CD14-positive monocyte (primary cell): Measurements from ENCODE around the gene TNNT3. TPM values are rescaled to one million over a fixed set of nuclear protein-coding genes. Genes with fewer than 3 reads are reported as not detected.

Experiments used
- DNase-seq, 3 donors: peaks; one replicate each; pipeline ENCODE4 v3.0.0-alpha.2; 2011 to 2022
- H2AFZ ChIP-seq: 2 replicates; pipeline ENCODE4 v1.6.0; 2012; ENCODE audit warnings: mild to moderate bottlenecking, low read depth, low read length, inconsistent platforms; ENCODE audit not compliant: insufficient read depth, poor library complexity, severe bottlenecking
- H3K27ac ChIP-seq, 2 donors: 1 replicate in 1 of 2; 2 replicates in 1 of 2; pipeline ENCODE4 v1.5.1; 2012 to 2013; ENCODE audit warnings: low read length in 2 of 2, control low read depth in 1 of 2, inconsistent platforms in 1 of 2, low read depth in 1 of 2, mild to moderate bottlenecking in 1 of 2
- H3K27me3 ChIP-seq, 2 donors: one replicate each; pipeline versions ENCODE4 v1.6.0 to v1.6.1; 2011 to 2013; ENCODE audit warnings: low read length in 2 of 2; ENCODE audit not compliant: control insufficient read depth in 2 of 2, insufficient read depth in 2 of 2
- H3K36me3 ChIP-seq, 2 donors: replicated peaks in 1 of 2; 1 replicate in 1 of 2; 2 replicates in 1 of 2; pipeline versions ENCODE4 v1.5.1 to v1.6.1; 2012 to 2013; ENCODE audit warnings: low read length in 2 of 2, control low read depth in 1 of 2, inconsistent platforms in 1 of 2, mild to moderate bottlenecking in 1 of 2; ENCODE audit not compliant: insufficient read depth in 2 of 2, control insufficient read depth in 1 of 2
- H3K4me1 ChIP-seq, 2 donors: 1 replicate in 1 of 2; 2 replicates in 1 of 2; pipeline versions ENCODE4 v1.5.1 to v1.6.1; 2012 to 2013; ENCODE audit warnings: low read length in 2 of 2, control low read depth in 1 of 2, inconsistent platforms in 1 of 2, mild to moderate bottlenecking in 1 of 2, moderate library complexity in 1 of 2; ENCODE audit not compliant: insufficient read depth in 2 of 2, control insufficient read depth in 1 of 2
- H3K4me2 ChIP-seq: replicated peaks from 2 replicates; pipeline ENCODE3; 2012; ENCODE audit warnings: low read length, moderate library complexity, mild to moderate bottlenecking; ENCODE audit not compliant: poor library complexity, severe bottlenecking; ENCODE audit errors: extremely low read depth
- H3K4me3 ChIP-seq, 3 experiments: fragments of 200-600 bp in 1 of 3; sonication (generic) in 1 of 3; replicated peaks in 1 of 3; 1 replicate in 2 of 3; 2 replicates in 1 of 3; pipeline ENCODE4 v1.5.1; 2011 to 2013; ENCODE audit warnings: low read length in 3 of 3, mild to moderate bottlenecking in 3 of 3, control low read depth in 2 of 3, low read depth in 2 of 3, inconsistent platforms in 1 of 3, moderate library complexity in 1 of 3
- H3K79me2 ChIP-seq: 2 replicates; pipeline ENCODE4 v1.6.0; 2012; ENCODE audit warnings: mild to moderate bottlenecking, control low read depth, inconsistent platforms, low read length, moderate library complexity; ENCODE audit not compliant: insufficient read depth
- H3K9ac ChIP-seq: 2 replicates; pipeline ENCODE4 v1.6.0; 2017; ENCODE audit warnings: low read length, mild to moderate bottlenecking; ENCODE audit not compliant: insufficient read depth, poor library complexity, severe bottlenecking
- H3K9me3 ChIP-seq, 2 donors: replicated peaks in 1 of 2; 1 replicate in 1 of 2; 2 replicates in 1 of 2; pipeline versions ENCODE4 v1.5.1 to v1.6.1; 2012 to 2013; ENCODE audit warnings: low read length in 2 of 2, control low read depth in 1 of 2; ENCODE audit not compliant: control insufficient read depth in 1 of 2, insufficient read depth in 1 of 2
- H4K20me1 ChIP-seq: 2 replicates; pipeline ENCODE4 v1.6.0; 2012; ENCODE audit warnings: mild to moderate bottlenecking, low read length, control low read depth, moderate library complexity; ENCODE audit not compliant: insufficient read depth
- H3K27ac Mint-ChIP-seq, 7 donors: one replicate each; pipeline ENCODE4 v1.8.0; 2020; ENCODE audit warnings: mild to moderate bottlenecking in 7 of 7, mixed read lengths in 7 of 7, moderate library complexity in 6 of 7, inconsistent platforms in 2 of 7
- H3K27me3 Mint-ChIP-seq, 3 donors: one replicate each; pipeline ENCODE4 v1.8.0; 2021 to 2022; ENCODE audit warnings: low read depth in 3 of 3, mild to moderate bottlenecking in 3 of 3, mixed read lengths in 3 of 3, moderate library complexity in 3 of 3, inconsistent platforms in 1 of 3
- H3K36me3 Mint-ChIP-seq, 2 donors: one replicate each; pipeline ENCODE4 v1.8.0; 2020; ENCODE audit warnings: mixed read lengths in 2 of 2, inconsistent platforms in 1 of 2, mild to moderate bottlenecking in 1 of 2
- H3K4me1 Mint-ChIP-seq: one replicate; pipeline ENCODE4 v1.8.0; 2020; ENCODE audit warnings: mild to moderate bottlenecking, mixed read lengths
- H3K4me3 Mint-ChIP-seq, 2 donors: one replicate each; pipeline ENCODE4 v1.8.0; 2020; ENCODE audit warnings: mild to moderate bottlenecking in 2 of 2, mixed read lengths in 2 of 2, moderate library complexity in 1 of 2
- H3K9me3 Mint-ChIP-seq, 7 donors: one replicate each; pipeline ENCODE4 v1.8.0; 2020 to 2022; ENCODE audit warnings: mixed read lengths in 7 of 7, mild to moderate bottlenecking in 6 of 7, moderate library complexity in 6 of 7, inconsistent platforms in 2 of 7
- WGBS: methylation state at CpG from one replicate; pipeline ENCODE4 v1.1.5; 2013; ENCODE audit warnings: missing lambda C conversion rate; ENCODE audit not compliant: insufficient coverage; 5-methylcytosine and 5-hydroxymethylcytosine counted together
- intact Hi-C, 2 donors: fragments of 100-400 bp; cut with micrococcal nuclease; formaldehyde crosslinking; loops; one replicate each; pipeline versions ENCODE4 v1.15.0 to v1.15.1; 2023
- polyA minus RNA-seq: library from RNA; depleted of rRNA, polyadenylated mRNA; stranded (reverse); fragments of >200 nt; gene quantifications from 2 replicates; pipeline ENCODE4 v1.2.3, GENCODE V29; 2012
- polyA plus RNA-seq, 3 donors: library from polyadenylated mRNA; depleted of rRNA in 1 of 3; unstranded in 2 of 3; stranded (reverse) in 1 of 3; fragments of 300-500 nt in 2 of 3; fragments of >200 nt in 1 of 3; fragmentation: Illumina TruSeq in 2 of 3; gene quantifications; 1 replicate in 2 of 3; 2 replicates in 1 of 3; pipeline ENCODE4 v1.2.3, GENCODE V29; 2012 to 2021
- total RNA-seq, 12 experiments: library from RNA in 1 of 12; stranded (reverse) in 1 of 12; fragments of 120-200 nt in 1 of 12; gene quantifications; one replicate each; pipeline ENCODE4 v1.2.4 and lab custom pipeline; 2013 to 2026; ENCODE audit warnings: mixed read lengths in 6 of 12, inconsistent platforms in 1 of 12
- TF ChIP-seq, protein P1 (sequence below): fragments of 200-600 bp; IDR thresholded peaks from one replicate; pipeline ENCODE4 v1.8.0; 2022; ENCODE audit warnings: antibody characterized with exemption, mild to moderate bottlenecking

The TNNT3 gene
- total RNA-seq (2013), result 1.6 TPM
- polyA plus RNA-seq (1 to 10 TPM in 1 of 3 donors, not detected in 2; 1.4 TPM), polyA minus RNA-seq (0.83 and 0.88 TPM in 2 replicates), total RNA-seq (lab: John Stamatoyannopoulos, UW) (0.69 to 10.5 (median 3.2) reads per million in 11 experiments)

DNA sequence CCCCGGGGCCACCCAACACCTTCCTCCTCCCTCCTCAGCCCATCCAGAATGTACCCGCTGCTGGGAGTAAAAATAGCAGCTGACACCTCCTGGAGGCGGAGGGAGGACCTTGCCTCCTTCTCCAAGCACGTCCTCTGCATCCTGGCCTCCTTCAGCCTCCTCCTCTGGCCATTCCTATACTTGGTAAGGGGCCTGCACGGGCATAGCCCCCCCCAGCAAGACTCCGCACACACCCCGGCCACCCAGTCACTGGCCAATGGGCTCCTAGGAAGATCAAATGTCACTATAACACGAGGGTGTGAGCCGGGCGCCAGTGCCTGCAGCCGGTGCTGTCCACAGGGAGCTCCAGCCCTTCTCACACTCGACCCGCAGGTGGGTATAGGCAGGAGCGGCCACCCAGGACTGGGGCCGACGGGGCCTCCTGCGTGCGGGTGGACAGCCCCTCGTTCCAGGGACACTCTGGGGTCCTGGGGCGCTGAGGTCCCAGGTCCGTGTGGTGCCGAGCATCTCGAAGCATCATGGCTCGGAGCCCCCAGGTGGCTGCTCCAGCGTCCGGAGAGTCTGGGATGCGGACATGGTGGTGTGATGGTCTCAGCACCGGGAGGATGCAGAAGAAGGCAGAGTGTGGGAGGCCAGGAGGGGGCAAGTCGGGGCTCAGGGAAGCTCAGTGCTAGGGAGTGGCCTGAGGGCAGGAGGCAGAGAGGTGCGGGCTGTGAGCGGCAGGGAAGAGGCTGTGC is at the start of gene TNNT3:
TNNT3 (plus strand) TSS at position 313 of the 737 bp plus-strand sequence. CDS start 3,172 bp downstream, outside the sequence.
- Mint-ChIP-seq H3K27me3 (peaks cover 6 to 7% (median 6%) of the 10 kb centered on the region in 3 donors), H3K27ac (no peak within 1 kb of the TSS), H3K9me3 (peaks cover 0 to 5% (median 0%) of the 10 kb centered on the region in 7 donors), H3K4me1 (peaks cover 2% of the 10 kb centered on the region), H3K4me3 (no peak within 1 kb of the TSS), H3K36me3 (no peaks in the 10 kb centered on the region)
- H3K36me3 ChIP-seq, result no peaks in the 10 kb centered on the region
- DNase-seq, result no peak
- H3K9ac ChIP-seq, result no peak within 1 kb of the TSS
- intact Hi-C loops, result loop anchor here (5.0 to 10.0 kb wide), 5 partner anchors 37 to 235 kb away; partner anchors contain the start of genes KRTAP5-6 (in 1 of the 2), SYT8 (in 1 of the 2) and TNNI2 (in 1 of the 2)
- no peaks in the 10 kb centered on the region for H3K4me1 ChIP-seq
- H3K4me3 ChIP-seq, result no peak within 1 kb of the TSS
- 91% methylated on average over 27 of the region's 31 CpGs for WGBS
- H4K20me1 ChIP-seq, result peaks cover 25% of the 10 kb centered on the region
- no peaks in the 10 kb centered on the region for H3K27me3 ChIP-seq
- no peak within 1 kb of the TSS for H3K4me2 ChIP-seq
- no peaks in the 10 kb centered on the region for H3K79me2 ChIP-seq
- H3K27ac ChIP-seq, result no peak within 1 kb of the TSS
- H3K9me3 ChIP-seq, result no peaks in the 10 kb centered on the region
- H2AFZ ChIP-seq, result no peak within 1 kb of the TSS
- TF ChIP-seq, protein P1, sequence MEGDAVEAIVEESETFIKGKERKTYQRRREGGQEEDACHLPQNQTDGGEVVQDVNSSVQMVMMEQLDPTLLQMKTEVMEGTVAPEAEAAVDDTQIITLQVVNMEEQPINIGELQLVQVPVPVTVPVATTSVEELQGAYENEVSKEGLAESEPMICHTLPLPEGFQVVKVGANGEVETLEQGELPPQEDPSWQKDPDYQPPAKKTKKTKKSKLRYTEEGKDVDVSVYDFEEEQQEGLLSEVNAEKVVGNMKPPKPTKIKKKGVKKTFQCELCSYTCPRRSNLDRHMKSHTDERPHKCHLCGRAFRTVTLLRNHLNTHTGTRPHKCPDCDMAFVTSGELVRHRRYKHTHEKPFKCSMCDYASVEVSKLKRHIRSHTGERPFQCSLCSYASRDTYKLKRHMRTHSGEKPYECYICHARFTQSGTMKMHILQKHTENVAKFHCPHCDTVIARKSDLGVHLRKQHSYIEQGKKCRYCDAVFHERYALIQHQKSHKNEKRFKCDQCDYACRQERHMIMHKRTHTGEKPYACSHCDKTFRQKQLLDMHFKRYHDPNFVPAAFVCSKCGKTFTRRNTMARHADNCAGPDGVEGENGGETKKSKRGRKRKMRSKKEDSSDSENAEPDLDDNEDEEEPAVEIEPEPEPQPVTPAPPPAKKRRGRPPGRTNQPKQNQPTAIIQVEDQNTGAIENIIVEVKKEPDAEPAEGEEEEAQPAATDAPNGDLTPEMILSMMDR, result no peak

DNA sequence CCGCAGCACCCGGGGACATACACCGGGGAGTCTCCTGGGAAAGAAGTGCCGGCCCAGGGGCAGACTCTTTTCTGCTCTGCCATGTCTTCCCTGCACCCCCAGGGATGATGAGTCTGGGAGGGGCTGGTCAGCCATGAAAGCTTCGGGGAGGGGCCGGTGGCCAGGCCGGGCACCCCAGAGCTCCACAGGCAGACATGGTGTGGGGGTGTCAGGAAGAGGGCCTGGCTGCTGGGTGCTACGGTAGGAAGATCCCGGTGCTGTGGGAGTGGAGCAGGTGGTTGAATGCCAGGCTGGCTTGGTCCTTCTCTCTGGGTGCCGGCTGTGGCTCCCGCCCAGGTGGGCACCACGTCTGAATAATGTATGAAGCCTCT is 49.2 kb upstream of the TNNT3 start:
- H4K20me1 ChIP-seq, result peaks cover 98% of the 10 kb centered on the region

More for the DNA sequence above, 49.2 kb upstream of the TNNT3 start:
- H3K4me2 ChIP-seq, result no peak overlapping the region
- H3K9me3 ChIP-seq, result no peaks in the 10 kb centered on the region
- TF ChIP-seq, protein P1, result no peak
- Mint-ChIP-seq H3K27ac (peak overlapping the region in 1 of 7 donors; percentile 79), H3K36me3 (peaks cover 55 to 69% of the 10 kb centered on the region in 2 donors), H3K4me1 (peaks cover 46% of the 10 kb centered on the region), H3K9me3 (peaks cover 0 to 2% (median 0%) of the 10 kb centered on the region in 7 donors), H3K4me3 (no peak overlapping the region), H3K27me3 (peaks cover 1 to 9% (median 4%) of the 10 kb centered on the region in 3 donors)
- no peak overlapping the region for H3K27ac ChIP-seq
- no peak overlapping the region for H3K9ac ChIP-seq
- no peak overlapping the region for H2AFZ ChIP-seq
- H3K27me3 ChIP-seq, result no peaks in the 10 kb centered on the region
- H3K4me3 ChIP-seq, result no peak overlapping the region
- peaks cover 0 to 37% of the 10 kb centered on the region in 2 donors for H3K4me1 ChIP-seq
- no peak for DNase-seq
- H3K36me3 ChIP-seq, result peaks cover 36 to 60% of the 10 kb centered on the region in 2 donors
- 96% methylated on average over 6 of the region's 12 CpGs for WGBS
- H3K79me2 ChIP-seq, result peaks cover 90% of the 10 kb centered on the region
- intact Hi-C loops, result no loop called here
